ENCODE data around the gene ROR2.
"Not testable (repeated sequence)": the region's sequence is repeated elsewhere in the genome, so short reads cannot be mapped to it uniquely, and the experiment has no call there.

ROR2 gene

DNA sequence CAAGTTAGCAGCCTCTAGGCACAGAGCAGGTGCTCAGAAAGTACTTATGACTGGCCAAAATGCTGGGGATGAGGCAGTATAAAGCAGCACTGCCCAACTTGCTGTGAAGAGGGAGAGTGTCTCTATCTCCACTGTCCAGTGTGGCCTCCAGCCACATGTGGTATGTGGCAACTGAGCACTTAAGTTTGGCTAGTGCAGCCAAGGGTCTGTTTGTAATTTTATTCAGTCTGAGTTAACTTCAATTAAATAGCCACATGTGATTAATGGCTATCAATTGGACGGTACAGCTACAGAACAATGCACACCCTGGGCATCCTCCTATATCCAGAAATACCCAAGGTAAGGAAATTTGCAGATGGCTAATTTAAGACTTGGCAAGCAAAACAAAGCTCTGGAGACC is 26.9 kb downstream of the ROR2 start:
- DNase-seq (ENCODE audit: low read depth in 2 of 2), result no peak

DNA sequence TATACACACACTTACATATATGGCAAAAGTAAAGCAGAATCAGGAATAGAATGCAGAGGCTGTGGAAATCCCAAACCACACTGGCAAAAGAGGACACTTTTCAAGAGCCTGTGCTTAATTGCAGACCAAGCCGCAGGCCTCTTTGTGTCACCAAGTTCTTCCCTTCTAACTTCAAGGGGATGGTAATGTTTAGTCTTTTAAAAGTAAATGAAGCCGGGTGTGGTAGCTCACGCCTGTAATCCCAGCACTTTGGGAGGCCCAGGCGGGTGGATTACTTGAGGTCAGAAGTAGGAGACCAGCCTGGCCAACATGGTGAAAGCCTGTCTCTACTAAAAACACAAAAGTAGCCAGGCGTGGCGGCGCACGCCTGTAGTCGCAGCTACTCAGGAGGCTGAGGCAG is 28.7 kb downstream of the ROR2 start:
- no peak for DNase-seq (ENCODE audit: low read depth in 2 of 2)

DNA sequence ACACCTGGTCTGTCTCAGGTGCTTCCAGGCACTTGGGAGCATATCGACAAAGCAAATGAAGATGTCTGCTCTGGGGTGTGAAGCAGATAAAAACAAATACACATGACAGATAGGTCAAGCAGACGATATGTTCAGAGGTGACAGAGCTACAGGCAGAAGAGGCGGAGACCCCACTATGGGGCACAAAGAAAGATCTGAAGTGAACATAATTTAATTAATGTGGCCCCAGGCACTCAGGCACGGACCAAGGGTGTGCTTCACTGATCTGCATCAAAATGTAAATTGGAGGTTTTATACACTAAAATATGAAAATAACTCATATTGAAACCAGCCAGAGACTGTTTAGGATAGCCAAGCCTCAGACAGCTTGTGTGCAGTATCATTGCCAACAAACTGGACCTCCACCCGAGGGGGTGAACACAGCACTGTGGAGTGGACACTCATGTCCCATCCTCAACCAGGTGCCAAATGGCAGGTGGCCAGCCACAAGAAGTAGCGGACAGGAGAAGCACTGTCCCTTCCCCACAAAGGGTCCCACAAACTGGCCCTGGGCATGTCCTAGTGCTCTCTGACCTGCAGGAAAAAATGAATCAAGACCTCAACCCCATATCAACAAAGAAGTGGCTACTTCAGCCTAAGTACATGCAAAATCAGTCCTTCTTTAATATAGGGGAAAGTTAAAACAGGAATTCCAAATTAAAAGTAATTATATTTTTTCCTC is 29.2 kb downstream of the ROR2 start:
- DNase-seq (ENCODE audit: low read depth in 2 of 2), result no peak

DNA sequence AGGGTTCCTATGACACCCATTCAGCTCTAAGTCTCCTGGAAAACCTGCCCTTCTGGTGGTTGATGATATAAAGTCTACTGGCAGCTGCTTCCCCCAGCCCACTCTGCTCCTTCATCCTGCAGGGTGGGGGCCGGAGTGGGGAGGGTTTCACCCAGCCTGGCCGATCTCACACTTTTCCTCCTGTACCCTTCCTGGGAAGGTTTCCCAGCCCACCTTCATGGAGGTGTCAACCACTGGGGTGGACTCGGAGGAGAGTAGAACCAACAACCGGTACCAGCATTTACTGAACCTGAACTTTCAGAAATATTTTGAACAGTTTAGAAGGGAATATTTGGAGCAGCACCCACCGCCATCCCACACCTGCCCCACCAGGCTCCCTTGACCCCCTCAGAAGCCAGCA is 30.4 kb downstream of the ROR2 start:
- DNase-seq (ENCODE audit: low read depth in 2 of 2), result no peak

DNA sequence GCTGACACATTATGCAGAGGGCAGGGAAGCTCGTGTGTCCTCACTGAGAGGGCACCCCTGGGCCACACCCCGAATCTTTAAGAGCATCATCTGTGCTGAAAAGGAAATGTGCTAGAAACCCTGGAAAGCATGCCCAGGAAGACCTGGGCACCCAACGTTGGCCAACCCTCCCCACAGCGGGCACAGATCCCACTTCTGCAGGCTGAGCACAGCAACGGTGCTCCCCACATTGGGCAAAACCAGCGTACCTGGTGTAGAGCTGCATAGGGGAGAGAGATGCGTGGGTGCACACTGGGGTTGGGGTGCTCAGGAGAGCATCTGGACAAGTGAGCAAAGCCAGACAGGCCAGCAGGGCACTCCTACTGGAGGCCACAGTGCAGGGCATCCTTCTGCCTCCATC is 32.6 kb downstream of the ROR2 start:
- DNase-seq (ENCODE audit: low read depth in 2 of 2), result no peak

DNA sequence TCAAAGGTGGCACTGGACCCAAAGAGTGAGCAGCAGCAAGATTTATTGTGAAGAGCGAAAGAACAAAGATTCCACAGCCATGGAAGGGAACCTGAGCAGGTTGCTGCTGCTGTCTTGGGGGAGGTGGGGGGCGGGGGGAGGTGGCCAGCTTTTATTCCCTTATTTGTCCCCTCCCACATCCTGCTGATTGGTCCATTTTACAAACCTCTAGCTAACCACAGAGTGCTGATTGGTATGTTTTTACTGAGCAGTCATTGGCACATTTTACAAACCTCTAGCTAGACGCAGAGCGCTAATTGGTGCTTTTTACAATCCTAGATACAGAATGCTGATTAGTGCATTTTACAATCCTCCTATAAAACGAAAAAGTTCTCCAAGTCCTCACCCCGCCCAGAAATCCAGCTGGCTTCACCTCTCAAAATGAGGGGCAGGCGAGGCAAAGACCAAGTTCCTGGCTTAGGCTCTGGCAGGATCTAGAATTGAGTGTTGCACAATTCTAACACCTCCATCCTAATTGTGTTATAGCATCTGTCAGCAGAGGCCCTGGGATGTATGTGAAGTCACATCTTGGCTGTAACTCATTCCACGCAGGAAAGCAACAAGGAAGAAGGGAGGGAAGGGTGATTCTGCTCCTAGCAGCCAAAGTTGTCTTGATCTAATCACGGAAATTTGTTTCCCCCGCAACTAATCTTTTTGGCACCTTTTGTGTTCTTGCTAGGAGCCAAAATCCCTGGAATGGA is 34.3 kb downstream of the ROR2 start:
- DNase-seq (ENCODE audit: low read depth in 2 of 2), result no peak

DNA sequence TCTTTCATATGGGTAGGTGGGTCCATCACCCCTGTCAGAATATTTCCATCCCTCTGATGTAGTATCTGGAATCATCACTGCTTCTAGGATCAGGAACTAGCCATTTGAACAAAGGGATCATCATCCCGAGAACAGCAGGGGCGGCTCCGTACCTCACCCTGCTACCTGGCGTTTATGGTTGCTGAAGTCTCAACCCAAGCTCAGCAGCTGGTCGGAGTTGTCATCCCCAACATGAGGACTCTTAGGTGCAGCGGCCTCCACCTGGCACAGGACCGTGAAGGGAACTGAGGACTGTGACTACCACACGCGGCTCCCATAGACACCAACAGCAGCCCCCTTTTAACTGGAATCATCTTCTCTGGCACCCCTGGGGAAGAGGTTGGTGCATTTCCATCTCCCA is 35.1 kb downstream of the ROR2 start:
- no peak for DNase-seq (ENCODE audit: low read depth in 2 of 2)

DNA sequence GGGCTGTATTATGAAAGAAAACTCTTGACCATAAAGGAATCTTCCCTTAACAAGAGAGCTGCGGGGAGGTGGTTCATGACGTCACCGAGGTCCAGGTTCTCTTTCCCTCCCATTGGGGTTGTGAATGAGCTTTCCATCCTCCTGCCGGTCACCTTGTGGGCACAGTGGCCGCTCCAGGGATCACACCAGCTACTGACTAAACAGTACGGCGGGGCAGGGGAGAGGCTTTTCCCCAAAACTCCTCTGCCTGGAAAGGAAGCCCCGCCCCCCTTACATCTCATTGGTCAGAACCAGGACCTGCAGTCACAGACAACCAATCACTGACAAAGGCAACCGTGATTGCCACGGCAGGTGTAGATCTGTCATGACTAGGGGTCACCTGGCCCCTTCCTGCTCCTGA is 35.6 kb downstream of the ROR2 start:
- DNase-seq (ENCODE audit: low read depth in 2 of 2), result no peak

DNA sequence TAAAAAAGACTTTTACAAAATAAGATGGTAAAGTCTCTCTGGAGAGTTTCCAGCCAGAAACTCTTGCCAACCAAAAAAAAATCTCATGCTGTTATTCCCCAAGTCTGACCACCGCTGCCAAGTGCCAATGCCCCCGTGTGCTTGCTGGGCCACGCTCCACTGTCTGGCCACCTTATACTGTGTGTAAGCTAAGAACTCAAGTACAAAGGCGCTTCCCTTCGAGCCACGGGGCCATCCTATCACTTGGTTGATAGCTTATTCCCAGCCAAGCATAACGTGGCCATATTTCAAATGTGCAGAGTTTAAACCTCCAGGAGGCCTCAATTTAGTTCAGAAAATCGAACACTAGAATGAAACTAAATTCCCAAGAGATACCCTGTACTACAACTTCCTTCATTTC is 36.0 kb downstream of the ROR2 start:
- no peak for DNase-seq (ENCODE audit: low read depth in 2 of 2)

DNA sequence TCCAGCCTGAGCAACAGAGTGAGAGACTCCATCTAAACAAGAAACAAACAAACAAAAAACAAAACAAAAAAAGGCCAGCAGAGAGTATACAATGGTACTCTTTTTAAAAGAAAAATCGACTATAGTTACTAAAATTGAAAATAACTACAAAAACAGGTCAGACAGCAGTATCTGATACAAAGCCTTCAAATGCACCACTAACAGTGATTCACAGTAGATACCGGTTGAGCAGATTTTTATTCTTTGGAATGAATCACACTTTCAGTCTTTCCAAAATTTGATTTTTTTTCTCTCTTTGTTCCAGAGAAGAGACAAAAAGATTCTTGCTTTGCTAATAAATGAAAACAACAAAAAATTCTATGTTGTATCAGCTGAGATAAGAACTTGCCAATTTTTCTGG is 36.9 kb downstream of the ROR2 start:
- no peak for DNase-seq (ENCODE audit: low read depth in 2 of 2)

DNA sequence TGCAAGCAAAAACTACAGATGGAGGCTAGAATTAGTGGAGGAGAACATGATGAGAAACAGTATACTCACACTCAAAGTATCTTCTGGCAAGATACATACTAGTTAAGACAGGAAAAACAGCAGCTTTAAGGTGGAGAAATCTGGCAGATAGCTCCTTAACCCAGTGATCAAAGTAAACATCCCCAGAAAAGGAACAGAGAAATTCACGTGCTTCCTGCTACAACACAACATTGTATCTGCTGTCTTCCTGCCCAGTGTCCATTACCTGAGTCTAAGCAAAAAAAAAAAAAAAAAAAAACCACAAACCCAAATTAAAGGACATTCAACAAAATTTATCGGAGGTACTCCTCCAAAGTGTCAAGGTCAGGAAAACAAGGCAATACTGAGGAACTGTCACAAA is 38.4 kb downstream of the ROR2 start:
- DNase-seq (ENCODE audit: low read depth in 2 of 2), result no peak

DNA sequence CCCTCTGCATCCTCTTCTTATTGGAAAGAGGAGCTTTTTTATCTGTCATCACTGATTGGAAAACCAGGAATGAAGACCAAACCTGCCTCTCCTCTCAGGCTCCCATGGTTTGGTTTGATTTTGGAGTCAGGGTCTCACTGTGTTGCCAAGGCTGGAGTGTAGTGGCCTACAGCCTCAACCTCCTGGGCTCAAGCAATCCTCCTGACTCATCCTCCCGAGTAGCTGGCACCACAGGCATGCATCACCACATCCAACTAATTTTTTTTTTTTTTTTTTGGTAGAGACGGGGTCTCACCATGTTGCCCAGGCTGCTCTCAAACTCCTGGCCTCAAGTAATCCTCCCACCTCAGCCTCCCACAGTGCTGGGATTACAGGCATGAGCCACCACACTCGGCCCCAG is 40.8 kb downstream of the ROR2 start:
- not testable (repeated sequence) for DNase-seq (ENCODE audit: low read depth in 2 of 2)

DNA sequence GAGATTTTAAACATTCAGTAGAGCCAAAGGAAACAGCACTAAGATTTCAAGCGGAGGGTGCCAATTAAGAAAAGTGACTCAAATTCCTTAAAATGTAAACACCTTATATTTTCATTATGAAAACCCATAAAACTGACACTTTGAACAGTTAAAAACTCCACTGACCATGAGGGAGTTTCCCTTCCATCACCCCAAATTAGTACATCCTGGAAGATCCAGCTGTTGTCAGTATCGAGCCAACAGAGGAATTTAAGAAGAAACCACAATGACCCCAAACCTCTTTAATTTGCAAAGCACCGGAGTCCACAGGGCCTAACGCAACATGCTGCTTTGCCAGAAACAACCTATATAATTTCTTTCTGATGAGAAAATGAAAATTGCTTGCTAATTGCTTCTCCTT is 41.3 kb downstream of the ROR2 start:
- no peak for DNase-seq (ENCODE audit: low read depth in 2 of 2)

DNA sequence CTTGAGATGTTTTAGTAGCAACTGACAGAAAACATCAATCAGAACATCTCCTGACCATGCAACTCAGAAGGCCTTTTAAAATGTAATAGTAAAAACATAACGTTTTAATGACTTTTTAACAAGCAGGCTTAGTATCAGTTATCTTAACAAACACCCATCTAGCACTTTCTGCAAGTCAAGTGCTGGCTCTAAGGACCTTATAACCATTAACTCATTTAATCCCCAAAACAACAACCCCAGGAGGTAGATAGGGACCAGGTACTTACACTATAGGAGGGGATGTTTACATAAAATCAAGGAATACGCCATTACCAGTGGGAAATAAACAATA is 41.8 kb downstream of the ROR2 start:
- no peak for DNase-seq (ENCODE audit: low read depth in 2 of 2)

DNA sequence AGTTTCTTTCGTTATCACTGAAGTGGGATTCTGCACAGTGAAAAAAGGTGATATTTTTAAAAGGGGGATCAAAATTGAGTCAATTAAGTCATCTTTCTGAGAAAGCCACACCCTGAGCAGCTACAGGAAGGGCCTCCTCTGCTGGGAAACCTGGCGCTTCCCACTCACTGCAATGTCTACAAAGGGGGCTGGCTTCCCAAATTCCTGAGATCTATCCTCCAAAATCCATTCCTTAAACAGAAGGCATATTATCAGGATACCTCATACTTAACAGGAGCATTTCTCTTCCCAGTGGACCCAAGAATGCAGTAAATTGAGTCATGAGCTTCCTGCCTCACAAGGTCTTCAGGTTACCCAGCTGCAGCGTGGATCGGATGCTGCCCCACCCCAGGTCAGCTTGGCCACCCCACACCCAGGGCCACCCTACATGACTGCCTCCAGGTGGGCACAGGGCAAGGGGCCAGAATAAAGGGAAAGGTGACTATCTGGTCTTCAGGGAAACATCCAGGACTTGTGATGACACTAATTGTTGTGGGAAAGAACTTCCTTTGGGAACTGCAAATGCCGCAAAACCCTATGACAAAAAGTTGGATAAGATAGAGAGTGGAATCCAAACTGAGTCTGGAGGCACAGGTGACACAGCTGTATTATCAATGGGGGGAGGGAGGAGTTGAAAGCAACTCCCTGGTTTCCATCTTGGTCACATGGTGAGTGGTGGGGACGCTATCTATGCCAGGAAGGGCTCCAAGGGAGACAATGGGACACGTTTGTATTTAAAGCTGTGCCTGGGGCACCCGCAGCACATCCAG is 42.3 kb downstream of the ROR2 start:
- DNase-seq (ENCODE audit: low read depth in 2 of 2), result no peak

DNA sequence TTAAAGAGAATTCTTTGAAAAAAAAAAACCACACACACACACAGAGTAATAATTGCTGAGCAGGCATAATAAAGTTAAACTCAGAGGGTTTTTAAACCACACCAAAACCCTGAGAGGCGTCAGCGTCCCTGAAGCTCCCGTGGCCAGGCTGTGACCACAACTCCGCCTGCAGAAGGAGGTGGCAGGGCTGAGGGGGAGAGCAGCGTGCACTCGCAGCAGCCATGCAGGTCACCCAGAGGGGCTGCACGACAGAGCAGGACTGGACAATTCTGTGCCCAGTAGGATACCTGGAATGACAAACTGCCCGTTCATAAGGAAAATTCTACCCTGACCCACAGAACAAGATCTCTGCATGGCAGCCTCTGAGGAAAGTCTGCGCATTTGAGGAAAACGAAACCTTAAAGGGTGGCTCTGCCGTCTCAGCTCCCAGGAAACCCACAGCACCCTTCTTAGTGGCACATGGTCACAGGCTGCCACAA is 44.0 kb downstream of the ROR2 start:
- DNase-seq (ENCODE audit: low read depth in 2 of 2), result peak; percentile 17 to 27

DNA sequence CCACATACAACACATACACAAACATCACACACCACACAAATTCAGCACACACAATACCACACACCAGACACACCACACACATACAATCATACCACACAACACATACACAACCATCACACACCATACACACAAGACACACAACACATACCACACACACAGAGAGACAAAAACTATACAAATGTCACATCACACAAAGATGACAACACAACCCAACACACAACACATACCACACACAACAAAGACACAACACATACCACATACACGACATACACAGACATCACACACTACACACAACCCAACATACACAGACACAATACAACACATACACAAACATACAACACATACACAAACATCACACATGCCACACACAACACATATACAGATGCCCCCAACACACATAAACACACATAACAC is 44.8 kb downstream of the ROR2 start:
- DNase-seq (ENCODE audit: low read depth in 2 of 2), result no peak

DNA sequence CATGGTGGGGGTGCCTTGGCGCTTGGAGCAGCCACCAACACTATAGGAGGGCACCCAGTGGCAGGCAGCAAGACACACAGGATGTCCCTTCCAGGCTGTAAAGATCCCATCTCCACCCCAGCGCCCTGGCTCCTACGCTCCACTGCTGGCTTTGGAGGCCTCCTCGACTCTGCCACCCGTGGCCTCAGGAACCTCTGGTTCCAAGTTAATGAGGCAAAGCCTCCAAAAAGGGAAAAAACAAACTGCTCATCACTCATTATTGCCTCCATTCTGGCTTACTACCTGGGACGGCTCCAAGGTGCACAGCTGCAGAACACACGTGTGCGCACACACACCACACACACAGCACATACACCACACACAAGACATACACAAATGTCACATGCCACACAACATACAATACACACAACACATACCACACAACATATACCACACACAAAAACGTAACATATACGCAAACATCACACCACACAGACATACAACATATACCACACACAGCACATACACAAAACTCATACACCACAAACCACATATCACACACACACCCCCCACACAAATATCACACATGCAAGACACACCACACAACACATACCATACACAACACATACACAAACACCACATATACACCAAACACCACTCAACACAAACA is 45.3 kb downstream of the ROR2 start:
- DNase-seq (ENCODE audit: low read depth in 2 of 2), result no peak

DNA sequence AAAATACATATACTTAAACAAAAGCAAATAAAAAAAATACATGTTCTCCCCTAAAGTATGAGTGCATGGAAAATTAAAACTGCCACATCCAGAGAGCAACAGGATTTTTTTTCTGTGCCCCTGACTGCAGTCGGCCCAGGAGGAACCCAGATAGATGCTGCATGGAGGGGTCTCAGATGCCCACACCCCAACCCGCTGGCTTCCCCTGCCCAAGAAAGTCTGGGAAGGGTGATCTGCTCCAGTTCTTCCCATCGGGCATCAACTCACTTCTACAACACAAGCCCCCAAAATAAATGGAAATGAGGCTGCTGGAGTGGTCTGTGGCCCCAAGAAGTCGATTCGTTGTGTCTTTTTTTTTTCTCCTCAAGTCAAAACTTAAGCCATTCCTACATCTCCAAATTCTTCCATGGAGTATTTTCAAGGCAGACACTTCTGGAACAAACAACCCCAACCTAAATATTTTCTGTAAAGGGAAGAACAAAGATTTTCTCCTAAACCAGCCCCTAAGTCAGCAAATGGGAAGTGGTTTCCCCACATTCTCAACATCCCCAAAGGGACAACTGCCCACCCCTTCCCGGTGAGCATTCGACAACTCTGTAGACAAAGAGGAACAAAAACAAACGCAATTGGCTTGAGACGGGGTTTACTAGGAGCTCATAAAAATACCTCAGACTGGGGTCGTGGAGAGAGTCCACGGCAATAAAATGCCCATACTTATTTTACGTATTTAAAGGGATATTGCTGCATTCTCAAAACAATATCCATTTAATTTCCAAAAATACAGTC is 46.7 kb downstream of the ROR2 start:
- no peak for DNase-seq (ENCODE audit: low read depth in 2 of 2)

DNA sequence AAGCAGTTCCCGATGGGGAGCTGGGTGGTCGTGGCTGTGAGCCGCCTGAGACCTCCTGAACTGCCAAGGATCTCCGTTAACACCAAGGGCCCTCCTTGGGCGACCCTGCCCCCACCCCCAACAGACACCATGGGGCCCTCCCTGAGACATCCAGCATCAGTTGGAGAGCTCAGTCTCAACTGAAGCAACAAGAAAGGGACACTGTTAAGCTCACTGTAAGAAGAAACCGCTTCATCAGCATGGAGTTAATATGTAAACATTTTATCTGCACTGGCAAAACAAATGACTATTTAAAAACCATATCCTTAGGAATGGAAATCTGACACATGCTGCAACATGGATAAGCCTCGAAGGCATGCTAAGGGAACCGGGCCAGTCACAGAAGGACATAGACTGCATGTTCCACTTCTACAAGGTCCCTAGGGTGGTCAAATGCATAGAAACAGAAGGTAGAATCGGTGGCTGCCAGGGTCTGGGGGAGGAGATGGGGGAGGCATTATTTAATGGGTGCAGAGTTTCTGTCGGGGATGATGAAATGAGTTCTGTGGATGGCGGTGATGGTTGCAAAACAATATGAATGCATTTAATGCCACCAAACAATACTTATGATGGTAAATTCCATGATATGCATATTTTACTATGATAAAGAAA is 47.4 kb downstream of the ROR2 start:
- no peak for DNase-seq (ENCODE audit: low read depth in 2 of 2)

DNA sequence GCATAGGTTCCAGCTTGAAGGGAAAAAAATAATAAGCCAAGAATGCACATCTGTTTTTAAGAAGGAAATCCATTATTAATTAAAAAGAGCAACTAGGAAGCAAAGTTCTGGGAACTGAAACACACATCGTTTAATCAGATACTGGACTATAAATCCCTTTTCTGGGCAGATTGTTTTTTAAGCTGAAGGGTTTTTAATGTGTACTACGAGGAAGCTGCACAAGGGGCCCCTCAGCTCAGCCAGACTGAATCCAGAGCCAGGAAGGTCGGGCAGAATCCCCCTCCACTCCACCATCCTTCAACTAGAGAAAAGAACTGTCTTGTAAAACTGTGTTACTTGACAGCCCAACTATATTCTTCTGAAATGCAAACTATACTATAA is 49.2 kb downstream of the ROR2 start:
- no peak for DNase-seq (ENCODE audit: low read depth in 2 of 2)
